Endothelial cell of umbilical vein (primary cell): ENCODE results near the gene PLAC1. TPM values are rescaled to one million over a fixed set of nuclear protein-coding genes. Genes with fewer than 3 reads are reported as not detected.

Experiments used
- BruUV-seq: library from RNA; stranded (reverse); fragments of 400-500 nt; replicated peaks from 2 replicates; lab custom pipeline; 2021; lab: Mats Ljungman, UMichigan
- CTCF ChIA-PET: fragments of 300-600, 350-600 bp; sonication (Branson Sonifier 250); formaldehyde crosslinking; loops from one replicate; lab custom pipeline; 2021; ENCODE audit warnings: antibody characterized with exemption, inconsistent platforms; lab: Charles Lee
- POLR2A ChIA-PET: fragments of 300-600, 350-600 bp; sonication (Branson Sonifier 250); formaldehyde crosslinking; loops from one replicate; lab custom pipeline; 2021; ENCODE audit warnings: antibody characterized with exemption, inconsistent platforms; lab: Charles Lee
- DNase-seq: peaks from one replicate; pipeline ENCODE4 v3.0.0-alpha.2; 2011; ENCODE audit warnings: low read depth, low spot score
- FAIRE-seq: peaks from 2 replicates; lab custom pipeline; 2011; peaks lifted over from hg19 to GRCh38; lab: Jason Lieb, UNC
- H2AFZ ChIP-seq: 2 replicates; pipeline ENCODE4 v1.6.0; 2012; ENCODE audit warnings: low read depth, low read length, control low read depth, inconsistent platforms
- H3K27ac ChIP-seq: 2 replicates; pipeline ENCODE4 v1.5.1; 2011; ENCODE audit warnings: low read depth, mild to moderate bottlenecking, control low read depth, low read length, moderate library complexity; ENCODE audit not compliant: insufficient read depth
- H3K27me3 ChIP-seq, 2 experiments: 2 replicates each; pipeline versions ENCODE4 v1.6.0 to v1.6.1; 2011; ENCODE audit warnings: low read length in 2 of 2, mixed read lengths in 1 of 2; ENCODE audit not compliant: control insufficient read depth in 2 of 2, insufficient read depth in 2 of 2
- H3K36me3 ChIP-seq, 2 experiments: 2 replicates in 1 of 2; 3 replicates in 1 of 2; pipeline ENCODE4 v1.5.1; 2011; ENCODE audit warnings: low read length in 2 of 2, mild to moderate bottlenecking in 1 of 2, moderate library complexity in 1 of 2; ENCODE audit not compliant: control insufficient read depth in 2 of 2, insufficient read depth in 2 of 2; ENCODE audit errors: extremely low read depth in 1 of 2
- H3K4me1 ChIP-seq: 3 replicates; pipeline ENCODE4 v1.5.1; 2011; ENCODE audit warnings: mild to moderate bottlenecking, low read length; ENCODE audit not compliant: control insufficient read depth, insufficient read depth; ENCODE audit errors: extremely low read depth
- H3K4me2 ChIP-seq: 2 replicates; pipeline ENCODE4 v1.6.1; 2011; ENCODE audit warnings: low read length, control low read depth, mixed read lengths; ENCODE audit not compliant: insufficient read depth
- H3K4me3 ChIP-seq, 3 experiments: fragments of 200-600 bp in 1 of 3; sonication (generic), shearing (Covaris generic) in 1 of 3; replicated peaks in 1 of 3; 2 replicates each; pipeline ENCODE4 v1.5.1; 2011 to 2016; ENCODE audit warnings: control low read depth in 3 of 3, low read length in 3 of 3, mild to moderate bottlenecking in 2 of 3, inconsistent platforms in 1 of 3, low read depth in 1 of 3, moderate library complexity in 1 of 3; ENCODE audit not compliant: insufficient read depth in 1 of 3
- H3K79me2 ChIP-seq: 2 replicates; pipeline ENCODE4 v1.6.0; 2012; ENCODE audit warnings: low read length, inconsistent platforms; ENCODE audit not compliant: control insufficient read depth, insufficient read depth
- H3K9ac ChIP-seq: replicated peaks from 2 replicates; pipeline ENCODE3; 2011; ENCODE audit warnings: low read length, control low read depth; ENCODE audit not compliant: insufficient read depth; ENCODE audit errors: extremely low read depth
- H3K9me1 ChIP-seq: replicated peaks from 3 replicates; pipeline ENCODE4 v1.6.0; 2011; ENCODE audit warnings: mild to moderate bottlenecking, low read length; ENCODE audit not compliant: control insufficient read depth, insufficient read depth; ENCODE audit errors: extremely low read depth
- H3K9me3 ChIP-seq: replicated peaks from 2 replicates; pipeline ENCODE4 v1.5.1; 2012; ENCODE audit warnings: low read length, inconsistent platforms; ENCODE audit not compliant: control insufficient read depth, insufficient read depth
- H4K20me1 ChIP-seq: replicated peaks from 2 replicates; pipeline ENCODE3; 2011; ENCODE audit warnings: mild to moderate bottlenecking, low read length; ENCODE audit not compliant: control insufficient read depth, insufficient read depth; ENCODE audit errors: extremely low read depth
- CTCF ChIP-seq, 2 donors: IDR thresholded peaks; 1 replicate in 1 of 2; 2 replicates in 1 of 2; pipeline ENCODE4 v1.5.1; 2011; ENCODE audit warnings: low read length in 2 of 2, mild to moderate bottlenecking in 2 of 2, moderate library complexity in 2 of 2, control low read depth in 1 of 2, inconsistent platforms in 1 of 2, low read depth in 1 of 2; ENCODE audit not compliant: insufficient read depth in 1 of 2; ENCODE audit errors: extremely low read depth in 1 of 2
- EZH2 ChIP-seq: IDR thresholded peaks from 2 replicates; pipeline ENCODE4 v1.6.1; 2012; ENCODE audit warnings: borderline replicate concordance, low read depth, mild to moderate bottlenecking, moderate library complexity, low read length, inconsistent platforms; ENCODE audit not compliant: severe bottlenecking
- FOS ChIP-seq: IDR thresholded peaks from 2 replicates; pipeline ENCODE4 v1.6.1; 2011; ENCODE audit warnings: mild to moderate bottlenecking, low read length, moderate library complexity, borderline replicate concordance; ENCODE audit not compliant: insufficient read depth
- GATA2 ChIP-seq: IDR thresholded peaks from 2 replicates; pipeline ENCODE4 v1.7.0; 2011; ENCODE audit warnings: low read depth, mild to moderate bottlenecking, moderate library complexity, mixed read lengths, low read length; ENCODE audit not compliant: insufficient read length, insufficient read depth
- MAX ChIP-seq: IDR thresholded peaks from 2 replicates; pipeline ENCODE4 v1.6.1; 2011; ENCODE audit not compliant: insufficient read depth, insufficient read length
- POLR2A ChIP-seq: IDR thresholded peaks from 2 replicates; pipeline ENCODE4 v1.6.1; 2012; ENCODE audit warnings: low read depth, mild to moderate bottlenecking, control low read depth, low read length
- POLR2AphosphoS5 ChIP-seq: IDR thresholded peaks from 2 replicates; pipeline ENCODE4 v1.6.1; 2012; ENCODE audit warnings: low read depth, mild to moderate bottlenecking, control low read depth, low read length, moderate library complexity; ENCODE audit not compliant: insufficient read depth
- dilution Hi-C: fragments of 300-500 bp; cut with MboI; formaldehyde crosslinking; loops from one replicate; pipeline ENCODE4 v1.15.0; 2019; ENCODE audit warnings: low sequenced_read_pairs; ENCODE audit not compliant: extremely low pct_ligation_motif_present
- intact Hi-C: fragments of 100-400 bp; cut with micrococcal nuclease; formaldehyde crosslinking; loops from one replicate; pipeline ENCODE4 v1.10.0; 2022
- microRNA counts: library from miRNA; unstranded; fragments of <30 nt; microRNA quantifications from one replicate; lab custom pipeline; 2016
- microRNA-seq: library from miRNA; unstranded; fragments of <30 nt; microRNA quantifications from one replicate; pipeline ENCODE4 v1.2.0, GENCODE V29; 2021; ENCODE audit warnings: borderline number of aligned reads, borderline replicate concordance
- polyA plus RNA-seq, 4 experiments: library from polyadenylated mRNA; depleted of rRNA in 3 of 4; stranded (reverse) in 3 of 4; unstranded in 1 of 4; fragments of >200 nt; gene quantifications; 2 replicates each; pipeline versions ENCODE4 v1.2.1 to v1.2.3, GENCODE V29; 2011 to 2012; ENCODE audit warnings: missing spikeins in 1 of 4
- small RNA-seq: library from RNA; depleted of rRNA; stranded (forward); fragments of <200 nt; gene quantifications from one replicate; pipeline ENCODE3, GENCODE V24; 2012; ENCODE audit warnings: low replicate concordance, low read depth; ENCODE audit not compliant: insufficient read depth, insufficient read length
- total RNA-seq: library from RNA; stranded (reverse); gene quantifications from 2 replicates; pipeline ENCODE4 v1.2.3, GENCODE V29; 2021

PLAC1 gene
- total and polyA plus RNA-seq, 2 donors (not counting 3 experiments of a cell fraction or from before 2014, with no cell fraction given): 0.58 to 2.4 TPM

- Histone ChIP-seq H3K27me3 (no peaks in the 10 kb centered on the region), H3K9me1 (no peaks in the 10 kb centered on the region), H3K4me1 (peaks cover 16% of the 10 kb centered on the region), H3K36me3 (no peaks in the 10 kb centered on the region), H3K4me3 (no peak overlapping the region), H4K20me1 (no peaks in the 10 kb centered on the region), H3K9ac (no peak overlapping the region), H3K27ac (no peak overlapping the region), H3K79me2 (no peaks in the 10 kb centered on the region), H2AFZ (no peak overlapping the region), H3K4me2 (no peak overlapping the region), H3K9me3 (no peaks in the 10 kb centered on the region)
- dilution Hi-C loops: no loop called here
- intact Hi-C loops: loop anchor here (1.0 to 2.0 kb wide), 4 partner anchors 102 to 232 kb away; no protein-coding TSS in a partner anchor
- ChIA-PET POLR2A (no interaction called here), CTCF (interaction anchor here (0.7 to 3.1 kb wide), 38 partner anchors 9 to 387 kb away, joined by 3 to 37 read pairs (median 5); no protein-coding TSS in a partner anchor)
- FAIRE-seq (peak; percentile 96), DNase-seq (peak; percentile 78)
- no TSS peak for BruUV-seq
- TF ChIP-seq FOS: no peak
- peak; percentile 47 to 62 for TF ChIP-seq CTCF (IDR thresholded peaks at IDR 0.05; ENCODE audit: extremely low read depth in 1 of 2, insufficient read depth in 1 of 2, low read depth in 1 of 2, low read length in 2 of 2)
- no peak for TF ChIP-seq EZH2
- TF ChIP-seq MAX: no peak
- no peak for TF ChIP-seq POLR2A
- TF ChIP-seq GATA2: no peak
- TF ChIP-seq POLR2AphosphoS5: no peak
Measured at GRCh38 chrX:134520860-134521390, 137.3 kb downstream of the PLAC1 start.

MicroRNAs within 50 kb of the gene (microRNA counts, 767-probe panel; counts per million panel counts)
- microRNA hsa-miR-424-5p (lab: Ali Mortazavi, UCI) (723 counts per million, percentile 96 among the panel's probes with 10 or more counts), microRNA hsa-miR-450a-5p (lab: Ali Mortazavi, UCI) (723 counts per million, percentile 96 among the panel's probes with 10 or more counts), microRNA hsa-miR-450b-3p (lab: Ali Mortazavi, UCI) (723 counts per million, percentile 96 among the panel's probes with 10 or more counts), microRNA hsa-miR-450b-5p (lab: Ali Mortazavi, UCI) (723 counts per million, percentile 96 among the panel's probes with 10 or more counts), microRNA hsa-miR-503 (lab: Ali Mortazavi, UCI) (723 counts per million, percentile 96 among the panel's probes with 10 or more counts), microRNA hsa-miR-542-3p (lab: Ali Mortazavi, UCI) (723 counts per million, percentile 96 among the panel's probes with 10 or more counts), microRNA hsa-miR-542-5p (lab: Ali Mortazavi, UCI) (723 counts per million, percentile 96 among the panel's probes with 10 or more counts)

Small RNAs within 50 kb of the gene (microRNA-seq; reads per million reads assigned to microRNA genes)
- 7,488 reads per million, percentile 97 among the genes with 10 or more reads in this experiment for gene MIR424
- 10.7 reads per million, percentile 26 among the genes with 10 or more reads in this experiment for gene MIR450A1
- gene MIR450A2: 7.3 reads per million, percentile 18 among the genes with 10 or more reads in this experiment
- 10.0 reads per million, percentile 25 among the genes with 10 or more reads in this experiment for gene MIR450B
- 880 reads per million, percentile 81 among the genes with 10 or more reads in this experiment for gene MIR503
- 120 reads per million, percentile 58 among the genes with 10 or more reads in this experiment for gene MIR542

Small RNAs within 50 kb of the gene (small RNA-seq; reads per million reads assigned to genes)
- gene AC004383.1 (not detected), gene MIR450A1 (3.7 reads per million, percentile 26 among the genes with 10 or more reads in this experiment), gene MIR450A2 (1.1 reads per million), gene MIR450B (2.0 reads per million), gene MIR503 (5,307 reads per million, percentile 100 among the genes with 10 or more reads in this experiment), gene MIR542 (63.7 reads per million, percentile 94 among the genes with 10 or more reads in this experiment)

Other genes with a start within 250 kb of the PLAC1 start
- gene HPRT1, start 198.3 kb downstream of the PLAC1 start, total RNA-seq: 43.3 and 51.0 TPM in 2 replicates
- 12.0 and 19.2 TPM in 2 replicates for gene HPRT1, start 198.3 kb downstream of the PLAC1 start, polyA plus RNA-seq
- 23.9 and 26.4 TPM in 2 replicates for gene PABIR2, start 138.7 kb upstream of the PLAC1 start, total RNA-seq
- gene PABIR2, start 138.7 kb upstream of the PLAC1 start, polyA plus RNA-seq: 8.1 and 11.8 TPM in 2 replicates